Fibroblast of skin of left quadriceps (primary cell): ENCODE data around the gene CIB4.

Source experiments
- DNase-seq, 2 experiments: peaks; one replicate each; pipeline ENCODE4 v3.0.0-alpha.2; 2013; ENCODE audit warnings: low read depth in 2 of 2

Gene CIB4

DNA sequence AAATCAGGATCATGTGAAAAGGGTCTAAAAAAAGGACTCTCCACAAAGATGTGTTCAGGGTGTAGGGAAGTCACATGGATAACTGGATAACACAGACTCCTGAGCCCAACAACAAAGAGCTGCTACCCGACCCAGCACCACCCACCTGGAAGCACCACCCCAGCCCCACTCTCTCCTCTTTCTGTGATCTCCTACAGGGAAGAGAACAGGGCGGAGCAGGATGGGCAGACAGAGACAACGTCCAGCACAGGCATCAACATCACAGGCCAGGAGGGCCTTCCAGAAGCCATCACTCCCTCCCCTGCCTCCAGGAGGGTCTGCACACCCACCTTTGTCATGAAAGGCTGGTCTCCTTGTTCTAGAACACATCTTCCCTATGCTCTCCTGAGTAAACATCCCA lies 1.3 kb upstream of the CIB4 start:
- DNase-seq, result no peak

- peak; percentile 1 to 7 for DNase-seq
These were observed 828 bp downstream of the CIB4 start for GRCh38 chr2:26640331-26640745.

- no peak for DNase-seq
These were observed 1.4 kb downstream of the CIB4 start for GRCh38 chr2:26639685-26640243.

DNA sequence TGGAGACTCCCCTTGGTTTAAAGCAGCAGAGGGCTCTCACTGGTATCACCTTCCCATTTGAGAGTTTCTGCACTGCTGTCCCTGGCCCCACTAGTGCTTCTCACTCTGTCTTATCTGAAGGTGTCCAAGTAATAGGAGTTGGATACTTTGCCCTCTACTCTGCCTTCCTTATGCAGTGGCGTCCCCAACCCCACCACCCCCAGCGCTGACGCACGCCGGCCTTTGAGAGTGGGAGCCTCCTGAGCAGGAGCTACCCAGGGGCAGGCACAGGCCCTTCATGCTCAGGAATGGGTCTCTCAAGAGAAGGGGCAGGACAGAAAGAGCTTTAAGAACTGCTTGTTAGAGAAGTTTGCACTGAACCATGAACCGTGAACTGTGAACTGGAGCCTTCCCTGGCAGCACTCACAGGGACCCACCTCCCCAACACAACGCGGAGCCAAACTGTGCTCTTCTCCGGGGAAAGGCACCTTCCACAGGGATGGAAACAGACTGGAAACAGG lies 3.3 kb downstream of the CIB4 start:
- no peak for DNase-seq

DNA sequence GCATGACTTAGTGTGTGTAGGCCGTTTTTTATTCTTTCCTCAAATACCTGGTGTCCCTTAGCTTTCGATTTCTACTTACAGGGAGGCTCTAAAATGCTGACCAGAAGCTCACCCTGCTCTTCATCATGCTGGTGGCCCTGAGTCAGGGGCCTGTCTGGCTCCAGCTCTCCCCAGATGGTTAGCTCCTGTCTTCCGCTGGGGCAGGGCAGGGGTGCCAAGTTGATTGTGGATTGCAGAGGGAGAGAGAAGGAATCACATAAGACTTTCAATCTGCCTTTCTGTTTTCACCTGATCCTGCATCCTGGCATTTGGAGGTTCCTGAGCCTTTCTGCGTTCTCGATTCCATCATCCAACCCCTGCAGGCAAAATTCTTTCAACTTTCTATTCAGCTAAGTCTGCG lies 4.2 kb downstream of the CIB4 start:
- DNase-seq, result no peak

DNA sequence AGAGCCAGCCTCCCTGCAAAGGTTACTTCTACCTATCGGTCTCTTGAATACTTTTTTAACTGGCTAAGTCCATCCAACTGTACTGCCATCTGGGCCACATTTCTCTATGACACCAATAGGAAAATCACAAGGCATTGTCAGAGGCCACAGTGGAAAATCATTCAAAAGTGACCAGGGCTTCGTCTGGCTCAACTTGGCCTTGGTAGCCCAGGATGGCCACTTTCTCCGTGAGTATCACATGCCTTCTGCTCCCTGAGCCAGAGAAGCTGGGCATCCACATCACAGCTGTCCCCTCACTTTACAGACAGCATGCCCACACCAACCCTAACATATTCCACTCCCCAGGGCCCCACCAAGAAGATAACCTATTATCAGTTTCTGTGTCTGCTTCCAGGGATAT lies 5.8 kb downstream of the CIB4 start:
- DNase-seq, result no peak

DNA sequence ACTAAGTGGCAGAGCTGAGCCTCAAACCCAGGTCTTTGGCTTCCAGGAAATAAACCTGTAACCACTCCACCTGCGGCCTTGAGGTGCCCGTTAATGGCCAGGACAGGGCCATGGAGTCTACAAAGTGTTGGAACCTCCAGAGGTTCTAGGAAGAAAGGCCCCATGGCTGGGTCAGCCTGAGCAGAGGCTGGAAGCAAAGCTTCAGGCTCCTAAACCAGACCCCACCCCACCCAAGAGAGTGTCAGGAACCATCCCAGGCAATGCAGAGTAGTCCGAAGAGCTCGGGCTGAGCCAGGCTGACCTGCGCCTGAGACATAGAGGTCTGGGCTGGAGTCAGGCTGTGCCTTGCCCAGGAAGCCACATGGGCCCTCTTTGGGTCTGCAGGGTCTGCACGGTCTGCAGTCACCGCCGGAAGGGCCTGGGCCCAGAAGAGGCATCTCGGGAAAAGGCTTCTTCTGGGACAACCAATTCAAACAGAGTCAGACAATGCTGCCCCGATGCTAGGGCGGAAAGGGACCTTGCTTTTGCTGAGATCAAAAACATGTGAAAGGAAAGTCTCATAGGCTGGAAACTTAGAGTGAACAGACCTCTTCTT lies 6.4 kb downstream of the CIB4 start:
- DNase-seq, result no peak

GRCh38 chr2:26633993-26634595 lies 7.1 kb downstream of the CIB4 start:
- DNase-seq, result no peak

DNA sequence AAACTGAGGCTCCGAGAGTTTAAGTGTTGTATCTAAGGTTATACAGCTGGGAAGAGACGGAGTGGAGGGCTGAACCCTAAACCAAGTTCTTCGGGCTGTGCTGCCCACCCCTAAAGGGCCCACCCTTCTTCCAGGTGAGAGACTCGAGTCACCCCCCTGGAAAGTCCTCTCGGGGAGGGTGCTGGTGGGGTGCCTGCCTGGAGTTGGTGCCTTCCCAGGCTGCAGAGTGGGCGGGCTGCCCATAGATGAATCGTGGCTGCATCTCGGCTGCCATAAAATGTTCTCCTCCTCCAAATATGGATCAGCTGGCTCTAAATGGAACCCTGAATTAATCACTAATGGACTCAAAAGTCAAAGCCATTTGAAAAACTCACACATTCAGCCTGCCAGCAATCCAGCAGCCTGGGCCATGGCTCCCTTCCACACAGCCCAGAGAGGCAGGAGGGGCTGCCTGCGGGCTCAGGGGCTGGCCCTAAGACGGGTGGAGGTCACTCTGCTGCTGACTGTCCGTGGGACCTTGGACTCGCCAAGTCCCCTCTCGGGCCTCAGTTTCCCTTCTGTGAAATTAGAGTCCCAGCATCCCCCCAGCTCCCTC lies 7.7 kb downstream of the CIB4 start:
- DNase-seq, result no peak

DNA sequence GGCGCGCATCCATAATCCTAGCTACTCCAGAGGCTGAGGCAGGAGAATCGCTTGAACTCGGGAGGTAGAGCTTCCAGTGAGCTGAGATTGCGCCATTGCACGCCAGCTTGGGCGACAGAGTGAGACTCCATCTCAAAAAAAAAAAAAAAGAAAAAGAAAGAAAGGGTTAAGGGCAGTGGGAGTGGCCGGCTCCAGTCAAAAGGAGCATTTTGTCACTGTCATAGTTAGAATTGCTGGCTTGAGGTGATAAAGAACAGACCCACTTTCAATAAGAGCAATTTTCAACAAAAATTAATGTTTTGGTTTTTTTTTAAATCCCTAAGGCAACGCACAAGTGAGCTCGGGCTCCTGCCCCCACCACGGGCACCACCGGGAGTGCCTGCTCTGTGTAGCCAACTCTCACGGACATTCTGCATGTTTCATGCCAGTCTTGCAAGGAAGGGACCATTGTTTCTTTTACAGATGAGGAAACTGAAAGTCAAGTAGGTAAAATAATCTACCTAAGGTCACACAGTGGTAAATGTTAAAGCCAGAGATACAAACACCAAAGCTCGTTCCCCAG lies 8.5 kb downstream of the CIB4 start:
- DNase-seq, result no peak

DNA sequence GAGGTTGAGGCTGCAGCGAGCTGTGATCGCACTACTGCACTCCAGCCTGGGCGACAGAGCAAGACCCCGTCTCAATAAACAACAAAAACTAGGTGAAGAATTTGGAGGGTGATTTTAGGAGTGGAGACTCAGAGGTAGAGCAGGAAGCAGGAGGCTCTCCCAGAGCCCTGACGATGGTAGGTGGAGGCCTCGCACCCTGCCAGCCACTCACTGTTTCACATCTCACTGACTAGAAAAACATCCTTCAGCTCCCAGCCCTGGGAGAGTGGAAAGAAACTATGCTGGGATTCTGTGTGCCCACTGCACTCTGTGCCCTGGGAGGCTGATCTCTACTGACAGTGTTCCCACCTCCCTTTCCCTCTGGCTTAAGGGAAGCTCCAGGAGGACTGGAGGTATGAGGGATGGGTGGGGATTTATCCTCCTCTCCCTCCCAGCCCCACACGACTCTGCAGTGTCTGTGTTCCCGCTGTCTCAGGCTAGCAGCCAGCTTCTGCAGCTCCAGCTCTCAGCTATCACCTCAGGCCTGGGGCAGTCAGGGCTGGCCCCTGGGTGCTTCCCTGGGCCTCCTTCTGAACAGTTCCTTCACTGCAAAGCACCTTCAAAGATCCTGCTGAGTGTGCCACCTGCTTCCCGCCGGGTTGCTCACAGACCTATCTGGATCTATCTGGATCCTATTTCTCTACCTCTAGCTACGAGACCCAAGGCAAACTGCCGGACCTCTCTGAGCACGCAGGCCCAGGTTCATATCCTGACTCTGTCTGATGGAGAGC lies 9.6 kb downstream of the CIB4 start:
- no peak for DNase-seq

DNA sequence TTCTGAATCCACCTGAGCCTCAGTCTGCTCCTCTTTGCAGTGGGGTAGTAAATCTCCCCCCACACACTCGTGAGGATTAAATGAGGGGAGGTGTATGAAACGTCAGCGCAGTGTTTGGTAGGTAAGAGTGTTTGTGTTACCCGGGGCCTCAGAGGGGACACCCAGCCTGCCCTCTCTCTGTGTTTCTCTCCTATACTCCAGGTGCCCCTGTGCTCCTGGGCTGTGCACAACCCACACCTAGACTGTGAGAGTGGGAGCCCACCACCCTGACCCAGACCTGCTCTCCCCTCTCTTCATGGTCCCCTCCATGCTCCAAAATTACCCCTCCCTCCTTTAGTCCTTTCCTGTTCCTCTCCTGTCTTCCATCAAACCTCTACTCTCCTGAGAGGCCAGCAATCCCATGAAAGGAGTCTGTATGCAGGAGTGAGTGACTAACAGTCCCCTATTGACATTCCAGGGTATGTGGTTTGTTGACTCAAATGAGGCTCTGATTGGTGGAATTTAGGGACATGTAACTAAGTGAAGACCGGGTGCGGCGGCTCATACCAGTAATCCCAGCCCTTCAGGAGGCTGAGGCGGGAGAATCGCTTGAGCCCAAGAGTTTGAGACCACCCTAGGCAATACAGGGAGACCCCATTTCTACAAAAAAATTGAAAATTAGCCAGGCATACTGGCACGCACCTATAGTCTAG lies 10.4 kb downstream of the CIB4 start:
- DNase-seq, result peak in 1 of 2 experiments; percentile 3

- no peak for DNase-seq
These were observed 10.9 kb downstream of the CIB4 start for GRCh38 chr2:26630235-26630634.

DNA sequence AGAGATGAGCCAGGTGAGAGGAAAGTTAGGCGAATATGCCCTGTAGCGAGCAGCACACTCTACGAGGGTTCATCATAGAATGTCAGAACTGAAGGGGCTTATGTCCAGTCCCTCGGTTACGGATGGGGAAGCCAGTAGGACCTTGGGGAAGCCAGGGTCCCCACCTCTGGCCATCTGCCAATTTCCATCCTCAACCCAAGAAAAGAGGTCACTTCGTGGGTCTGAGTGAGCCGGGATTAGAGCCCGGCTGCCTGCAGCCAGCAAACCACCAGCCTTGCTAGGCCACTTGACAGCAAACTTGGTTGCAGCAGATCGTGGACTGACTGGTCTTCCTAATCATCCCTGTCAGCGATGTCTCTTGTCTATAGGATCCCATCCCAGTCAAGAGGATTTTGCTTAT lies 11.4 kb downstream of the CIB4 start:
- no peak for DNase-seq

GRCh38 chr2:26629346-26629630 lies 11.9 kb downstream of the CIB4 start:
- no peak for DNase-seq

- DNase-seq, result no peak
These were observed 12.4 kb downstream of the CIB4 start for GRCh38 chr2:26628561-26629345.

DNA sequence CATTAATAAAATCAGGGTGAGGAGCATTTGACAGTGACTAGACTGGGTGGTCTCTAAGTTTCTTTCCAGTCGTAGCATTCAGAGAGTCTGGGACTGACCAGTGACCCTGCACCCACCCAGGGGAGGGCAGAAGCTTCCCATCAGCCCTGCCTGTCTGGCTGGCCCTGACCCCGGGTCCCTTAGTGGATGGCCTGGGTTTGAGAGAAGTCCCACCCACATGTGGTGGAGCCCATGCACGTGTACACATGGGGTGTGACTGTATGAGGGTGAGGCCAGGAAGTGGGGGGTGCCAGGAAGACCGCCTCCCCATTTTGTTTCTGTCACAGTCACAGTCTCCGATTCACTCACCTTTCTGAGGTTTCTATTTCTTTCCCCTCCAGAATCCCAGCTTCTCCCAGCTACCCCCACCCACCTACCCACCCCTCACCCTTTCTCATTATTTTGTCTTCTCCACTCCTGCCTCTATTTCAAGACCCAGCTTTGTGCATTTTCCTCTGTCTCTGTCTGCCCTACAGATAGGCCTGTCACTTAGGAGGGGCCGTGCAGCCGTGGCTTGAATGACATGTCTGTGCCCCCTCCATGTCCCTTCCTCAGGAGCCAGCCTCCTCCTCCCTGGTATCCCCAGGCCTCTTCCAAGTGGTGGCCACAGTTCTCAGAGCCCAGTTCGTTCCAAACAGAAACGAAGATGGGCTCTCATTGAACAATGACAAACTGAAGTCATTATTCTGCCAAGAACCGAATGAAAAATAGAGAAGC lies 13.6 kb downstream of the CIB4 start:
- no peak for DNase-seq

DNA sequence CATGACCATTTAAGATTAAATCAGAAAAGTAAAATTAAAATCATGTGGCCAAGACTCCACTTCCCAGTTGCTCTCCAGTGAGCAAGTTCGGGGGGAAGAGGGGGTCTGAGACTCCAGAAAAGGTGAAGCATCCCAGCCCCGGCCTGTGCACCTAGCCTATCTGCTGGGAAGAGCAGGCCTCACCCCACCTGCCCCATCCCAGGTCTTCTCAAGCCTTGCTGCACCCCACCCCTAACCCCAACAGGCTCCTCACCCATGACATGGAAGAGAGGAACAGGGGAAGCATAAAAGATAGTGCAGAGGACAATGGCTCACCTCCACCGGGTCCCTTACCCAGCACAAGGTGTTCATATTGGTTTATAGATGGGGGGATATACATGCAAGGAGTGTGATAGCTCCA lies 14.6 kb downstream of the CIB4 start:
- DNase-seq, result no peak

DNA sequence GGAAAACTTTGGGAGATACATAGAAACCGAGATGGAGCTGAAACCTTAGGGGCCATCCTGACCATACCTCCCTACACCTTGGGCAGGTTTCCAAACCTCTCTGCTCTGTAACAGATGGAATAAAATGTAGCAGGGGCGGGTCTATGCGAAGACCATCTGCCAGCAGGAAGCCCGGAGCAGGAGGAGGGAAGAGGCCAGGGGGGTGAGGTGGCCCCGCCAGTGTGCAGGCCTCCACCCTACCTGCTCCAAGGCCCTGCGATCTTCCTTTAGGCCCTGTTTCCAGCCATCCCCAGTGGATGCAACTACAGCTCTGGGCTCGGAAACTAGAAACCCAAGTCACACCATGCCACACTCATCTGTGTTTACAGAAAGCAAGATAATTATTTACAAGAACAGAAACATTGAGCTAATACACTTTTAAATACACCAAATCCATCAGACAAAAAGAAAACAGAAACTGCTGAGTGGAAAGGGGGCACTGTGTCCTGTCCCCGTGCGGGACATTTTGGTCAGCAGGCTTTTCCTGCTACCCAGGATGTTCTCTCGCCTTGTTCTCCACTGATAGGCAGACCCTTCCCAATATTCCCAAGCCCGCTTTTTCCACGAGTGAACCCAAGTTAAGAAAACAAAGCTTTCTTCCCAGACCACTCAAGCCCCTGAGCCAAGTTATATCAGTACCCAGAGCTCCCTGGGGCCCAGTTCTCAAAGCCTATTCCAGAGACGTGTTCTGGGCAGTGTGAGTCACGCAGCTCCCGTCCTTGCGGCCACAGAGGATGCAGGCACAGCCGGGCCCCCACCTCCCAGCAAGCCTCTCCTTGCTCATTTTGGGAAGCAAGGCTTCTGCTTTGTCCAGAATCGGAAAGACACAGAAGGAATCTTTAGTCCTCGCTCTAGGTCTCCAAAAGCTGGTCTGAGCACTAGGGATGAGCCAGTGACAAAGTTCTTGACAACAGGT lies 17.3 kb downstream of the CIB4 start:
- no peak for DNase-seq
